PFSK-1 (cell line): ENCODE measurements around the gene NSL1.

Experiments
- FOXP2 ChIP-seq: optimal IDR thresholded peaks from 2 replicates; pipeline ENCODE3; 2011; ENCODE audit warnings: borderline replicate concordance, control low read depth, inconsistent platforms; ENCODE audit not compliant: insufficient read depth; ENCODE audit errors: extremely low read length, extremely low read depth
- POLR2AphosphoS5 ChIP-seq: IDR thresholded peaks from 2 replicates; pipeline ENCODE4 v1.6.1; 2012; ENCODE audit warnings: low read depth, mild to moderate bottlenecking, control low read depth, low read length, moderate library complexity
- SIN3A ChIP-seq: IDR thresholded peaks from 2 replicates; pipeline ENCODE4 v1.6.1; 2012; ENCODE audit warnings: mild to moderate bottlenecking, low read length, moderate library complexity, borderline replicate concordance; ENCODE audit not compliant: insufficient read depth
- TAF1 ChIP-seq: IDR thresholded peaks from 2 replicates; pipeline ENCODE4 v1.6.1; 2012; ENCODE audit warnings: low read length, control low read depth, borderline replicate concordance; ENCODE audit not compliant: insufficient read depth
- TF ChIP-seq, protein P1 (sequence below), 2 experiments: IDR thresholded peaks; 2 replicates each; pipeline versions ENCODE4 v1.6.1 to v1.8.0; 2011 to 2012; ENCODE audit warnings: low read depth in 2 of 2, low read length in 2 of 2, control low read depth in 1 of 2, inconsistent platforms in 1 of 2, mild to moderate bottlenecking in 1 of 2, moderate library complexity in 1 of 2; ENCODE audit not compliant: insufficient read depth in 1 of 2

DNA sequence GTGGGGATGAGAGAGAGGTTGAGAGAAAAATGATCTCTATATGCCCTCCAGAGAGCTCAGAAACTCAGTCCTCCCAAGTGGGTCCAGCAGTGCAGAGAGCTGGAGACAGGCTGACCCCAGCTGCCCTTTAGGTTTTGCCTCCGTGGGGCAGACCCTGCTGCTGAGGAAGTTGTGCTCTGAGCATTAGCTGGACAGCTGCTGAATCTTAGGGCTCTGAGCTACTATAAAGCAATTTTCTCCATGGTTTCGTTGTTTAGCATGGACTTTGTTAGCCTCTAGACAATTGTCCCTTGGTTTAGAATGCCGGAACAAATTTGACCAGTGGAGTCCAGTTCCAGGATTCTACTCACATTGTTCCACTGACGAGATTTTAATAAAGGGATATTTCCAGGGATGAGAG is 114.0 kb downstream of the NSL1 start:
- no peak for TF ChIP-seq TAF1
- no peak for TF ChIP-seq POLR2AphosphoS5
- no peak for TF ChIP-seq SIN3A
- TF ChIP-seq, protein P1, sequence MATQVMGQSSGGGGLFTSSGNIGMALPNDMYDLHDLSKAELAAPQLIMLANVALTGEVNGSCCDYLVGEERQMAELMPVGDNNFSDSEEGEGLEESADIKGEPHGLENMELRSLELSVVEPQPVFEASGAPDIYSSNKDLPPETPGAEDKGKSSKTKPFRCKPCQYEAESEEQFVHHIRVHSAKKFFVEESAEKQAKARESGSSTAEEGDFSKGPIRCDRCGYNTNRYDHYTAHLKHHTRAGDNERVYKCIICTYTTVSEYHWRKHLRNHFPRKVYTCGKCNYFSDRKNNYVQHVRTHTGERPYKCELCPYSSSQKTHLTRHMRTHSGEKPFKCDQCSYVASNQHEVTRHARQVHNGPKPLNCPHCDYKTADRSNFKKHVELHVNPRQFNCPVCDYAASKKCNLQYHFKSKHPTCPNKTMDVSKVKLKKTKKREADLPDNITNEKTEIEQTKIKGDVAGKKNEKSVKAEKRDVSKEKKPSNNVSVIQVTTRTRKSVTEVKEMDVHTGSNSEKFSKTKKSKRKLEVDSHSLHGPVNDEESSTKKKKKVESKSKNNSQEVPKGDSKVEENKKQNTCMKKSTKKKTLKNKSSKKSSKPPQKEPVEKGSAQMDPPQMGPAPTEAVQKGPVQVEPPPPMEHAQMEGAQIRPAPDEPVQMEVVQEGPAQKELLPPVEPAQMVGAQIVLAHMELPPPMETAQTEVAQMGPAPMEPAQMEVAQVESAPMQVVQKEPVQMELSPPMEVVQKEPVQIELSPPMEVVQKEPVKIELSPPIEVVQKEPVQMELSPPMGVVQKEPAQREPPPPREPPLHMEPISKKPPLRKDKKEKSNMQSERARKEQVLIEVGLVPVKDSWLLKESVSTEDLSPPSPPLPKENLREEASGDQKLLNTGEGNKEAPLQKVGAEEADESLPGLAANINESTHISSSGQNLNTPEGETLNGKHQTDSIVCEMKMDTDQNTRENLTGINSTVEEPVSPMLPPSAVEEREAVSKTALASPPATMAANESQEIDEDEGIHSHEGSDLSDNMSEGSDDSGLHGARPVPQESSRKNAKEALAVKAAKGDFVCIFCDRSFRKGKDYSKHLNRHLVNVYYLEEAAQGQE (IDR thresholded peaks at IDR 0.05; ENCODE audit: insufficient read depth in 1 of 2, low read depth in 2 of 2, low read length in 2 of 2): peak in 1 of 2 experiments; percentile 71; a peak in 2 of 4 replicates
- no peak for TF ChIP-seq FOXP2
